HepG2 (cell line): ENCODE measurements around the gene TM9SF3. TPM values are rescaled to one million over a fixed set of nuclear protein-coding genes. Genes with fewer than 3 reads are reported as not detected.

Source experiments
- ATM ChIP-seq: fragments of 450-650 bp; IDR thresholded peaks from 2 replicates; pipeline ENCODE4 v1.7.1; 2017; ENCODE audit warnings: mild to moderate bottlenecking, borderline replicate concordance
- DRAP1 ChIP-seq: IDR thresholded peaks from 2 replicates; pipeline ENCODE4 v1.6.1; 2016; ENCODE audit warnings: missing genetic modification reagents, missing compliant biosample characterization
- MIER2 ChIP-seq: IDR thresholded peaks from 2 replicates; pipeline ENCODE4 v1.6.1; 2016; ENCODE audit warnings: missing biosample characterization, missing genetic modification reagents
- NFKB2 ChIP-seq: sonication (generic); formaldehyde crosslinking; IDR thresholded peaks from 2 replicates; pipeline ENCODE4 v1.4.0; 2020; ENCODE audit warnings: missing genetic modification reagents, borderline replicate concordance
- NR1H2 ChIP-seq: sonication (generic); formaldehyde crosslinking; IDR thresholded peaks from 2 replicates; pipeline ENCODE4 v1.8.1; 2022; ENCODE audit warnings: low read depth, missing genetic modification reagents, borderline replicate concordance
- NR2F6 ChIP-seq, 2 experiments: IDR thresholded peaks; 2 replicates each; pipeline ENCODE4 v1.6.1; 2016; ENCODE audit warnings: antibody characterized with exemption in 1 of 2, mild to moderate bottlenecking in 1 of 2
- SIN3B ChIP-seq: fragments of 150-350 bp; IDR thresholded peaks from 2 replicates; pipeline ENCODE4 v1.6.1; 2014; ENCODE audit warnings: low read length
- SMAD1 ChIP-seq: sonication (generic); formaldehyde crosslinking; IDR thresholded peaks from 2 replicates; pipeline ENCODE4 v1.4.0; 2020; ENCODE audit warnings: missing genetic modification reagents, low read depth, mild to moderate bottlenecking, borderline replicate concordance
- SOX6 ChIP-seq, 2 experiments: fragments of 450-650 bp in 1 of 2; sonication (generic) in 1 of 2; formaldehyde crosslinking in 1 of 2; IDR thresholded peaks; 2 replicates each; pipeline versions ENCODE4 v1.4.0 to v1.6.1; 2017 to 2020; ENCODE audit warnings: antibody characterized with exemption in 1 of 2, mild to moderate bottlenecking in 1 of 2, missing genetic modification reagents in 1 of 2
- TIGD3 ChIP-seq: sonication (generic); formaldehyde crosslinking; IDR thresholded peaks from 2 replicates; pipeline ENCODE4 v1.5.1; 2020; ENCODE audit warnings: mild to moderate bottlenecking, missing genetic modification reagents, borderline replicate concordance
- YY1 ChIP-seq: IDR thresholded peaks from 2 replicates; pipeline ENCODE4 v1.6.1; 2011; ENCODE audit warnings: low read length, low read depth, moderate library complexity, mild to moderate bottlenecking; ENCODE audit not compliant: insufficient read depth, insufficient replicate concordance
- ZNF160 ChIP-seq: sonication (generic); formaldehyde crosslinking; IDR thresholded peaks from 2 replicates; pipeline ENCODE4 v1.8.0; 2022; ENCODE audit warnings: mild to moderate bottlenecking, inconsistent platforms, missing genetic modification reagents
- ZNF337 ChIP-seq: sonication (generic); formaldehyde crosslinking; IDR thresholded peaks from 2 replicates; pipeline ENCODE4 v1.5.1; 2020; ENCODE audit warnings: missing genetic modification reagents, low read depth, mild to moderate bottlenecking, borderline replicate concordance
- polyA plus RNA-seq, 8 experiments: library from polyadenylated mRNA; depleted of rRNA in 3 of 8; stranded (reverse) in 7 of 8; unstranded in 1 of 8; fragments of >200 nt; fragmentation: Illumina TruSeq in 4 of 8; extraction: Trizol in 4 of 8; gene quantifications; 2 replicates each; pipeline versions ENCODE4 v1.2.1 to v1.2.3, GENCODE V29; 2011 to 2016; ENCODE audit warnings: low read depth in 4 of 8, missing spikeins in 1 of 8, mixed read lengths in 1 of 8; ENCODE audit not compliant: insufficient read depth in 1 of 8
- total RNA-seq, 5 experiments: library from RNA; depleted of rRNA; stranded (reverse); fragments of >200 nt; fragmentation: Illumina TruSeq; extraction: Trizol; gene quantifications; 2 replicates each; pipeline ENCODE4 v1.2.3, GENCODE V29; 2016; ENCODE audit warnings: low read depth in 1 of 5
- TF ChIP-seq, protein P1 (sequence below): sonication (generic); formaldehyde crosslinking; IDR thresholded peaks from 2 replicates; pipeline ENCODE4; 2020; ENCODE audit warnings: missing genetic modification reagents, mild to moderate bottlenecking, borderline replicate concordance
- TF ChIP-seq, protein P2 (sequence below): sonication (generic); formaldehyde crosslinking; IDR thresholded peaks from 2 replicates; pipeline ENCODE4 v1.5.0; 2020; ENCODE audit warnings: missing genetic modification reagents
- TF ChIP-seq, protein P3 (sequence below): sonication (generic); formaldehyde crosslinking; IDR thresholded peaks from 2 replicates; pipeline ENCODE4 v1.8.0; 2022; ENCODE audit warnings: mild to moderate bottlenecking, missing genetic modification reagents, borderline replicate concordance
- TF ChIP-seq, protein P4 (sequence below): IDR thresholded peaks from 2 replicates; pipeline ENCODE4 v1.6.1; 2012; ENCODE audit warnings: inconsistent platforms
- TF ChIP-seq, protein P5 (sequence below), 2 experiments: sonication (generic) in 1 of 2; formaldehyde crosslinking in 1 of 2; IDR thresholded peaks; 2 replicates each; pipeline versions ENCODE4 v1.5.1 to v1.6.1; 2011 to 2020; ENCODE audit warnings: borderline replicate concordance in 1 of 2, low read depth in 1 of 2, low read length in 1 of 2, mild to moderate bottlenecking in 1 of 2, missing genetic modification reagents in 1 of 2, moderate library complexity in 1 of 2

TM9SF3 gene
- total and polyA plus RNA-seq, 2 of the 13 experiments (the other 11 are each of a cell fraction or from before 2014, with no cell fraction given), result 43.8 to 120 TPM

- TF ChIP-seq, protein P1, sequence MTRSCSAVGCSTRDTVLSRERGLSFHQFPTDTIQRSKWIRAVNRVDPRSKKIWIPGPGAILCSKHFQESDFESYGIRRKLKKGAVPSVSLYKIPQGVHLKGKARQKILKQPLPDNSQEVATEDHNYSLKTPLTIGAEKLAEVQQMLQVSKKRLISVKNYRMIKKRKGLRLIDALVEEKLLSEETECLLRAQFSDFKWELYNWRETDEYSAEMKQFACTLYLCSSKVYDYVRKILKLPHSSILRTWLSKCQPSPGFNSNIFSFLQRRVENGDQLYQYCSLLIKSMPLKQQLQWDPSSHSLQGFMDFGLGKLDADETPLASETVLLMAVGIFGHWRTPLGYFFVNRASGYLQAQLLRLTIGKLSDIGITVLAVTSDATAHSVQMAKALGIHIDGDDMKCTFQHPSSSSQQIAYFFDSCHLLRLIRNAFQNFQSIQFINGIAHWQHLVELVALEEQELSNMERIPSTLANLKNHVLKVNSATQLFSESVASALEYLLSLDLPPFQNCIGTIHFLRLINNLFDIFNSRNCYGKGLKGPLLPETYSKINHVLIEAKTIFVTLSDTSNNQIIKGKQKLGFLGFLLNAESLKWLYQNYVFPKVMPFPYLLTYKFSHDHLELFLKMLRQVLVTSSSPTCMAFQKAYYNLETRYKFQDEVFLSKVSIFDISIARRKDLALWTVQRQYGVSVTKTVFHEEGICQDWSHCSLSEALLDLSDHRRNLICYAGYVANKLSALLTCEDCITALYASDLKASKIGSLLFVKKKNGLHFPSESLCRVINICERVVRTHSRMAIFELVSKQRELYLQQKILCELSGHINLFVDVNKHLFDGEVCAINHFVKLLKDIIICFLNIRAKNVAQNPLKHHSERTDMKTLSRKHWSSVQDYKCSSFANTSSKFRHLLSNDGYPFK (CRISPR knock-in tag), result no peak
- TF ChIP-seq DRAP1 (CRISPR knock-in tag) (no peak), NR1H2 (CRISPR knock-in tag) (no peak), YY1 (no peak), SMAD1 (no peak), SIN3B (no peak), ZNF160 (no peak), ZNF337 (CRISPR knock-in tag) (no peak), MIER2 (CRISPR knock-in tag) (peak; percentile 96), ATM (no peak), NFKB2 (CRISPR knock-in tag) (no peak), SOX6 (IDR thresholded peaks at IDR 0.05) (no peak), SOX6 (CRISPR knock-in tag; IDR thresholded peaks at IDR 0.05) (no peak), TIGD3 (CRISPR knock-in tag) (no peak), NR2F6 (IDR thresholded peaks at IDR 0.05) (no peak; the same call in 1 of the 2 replicates), NR2F6 (CRISPR knock-in tag; IDR thresholded peaks at IDR 0.05) (0 out of 2 replicates have a peak, but pooled peaks have one; percentile 25)
- TF ChIP-seq, protein P2, sequence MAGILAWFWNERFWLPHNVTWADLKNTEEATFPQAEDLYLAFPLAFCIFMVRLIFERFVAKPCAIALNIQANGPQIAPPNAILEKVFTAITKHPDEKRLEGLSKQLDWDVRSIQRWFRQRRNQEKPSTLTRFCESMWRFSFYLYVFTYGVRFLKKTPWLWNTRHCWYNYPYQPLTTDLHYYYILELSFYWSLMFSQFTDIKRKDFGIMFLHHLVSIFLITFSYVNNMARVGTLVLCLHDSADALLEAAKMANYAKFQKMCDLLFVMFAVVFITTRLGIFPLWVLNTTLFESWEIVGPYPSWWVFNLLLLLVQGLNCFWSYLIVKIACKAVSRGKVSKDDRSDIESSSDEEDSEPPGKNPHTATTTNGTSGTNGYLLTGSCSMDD (CRISPR knock-in tag), result no peak
- TF ChIP-seq, protein P3, sequence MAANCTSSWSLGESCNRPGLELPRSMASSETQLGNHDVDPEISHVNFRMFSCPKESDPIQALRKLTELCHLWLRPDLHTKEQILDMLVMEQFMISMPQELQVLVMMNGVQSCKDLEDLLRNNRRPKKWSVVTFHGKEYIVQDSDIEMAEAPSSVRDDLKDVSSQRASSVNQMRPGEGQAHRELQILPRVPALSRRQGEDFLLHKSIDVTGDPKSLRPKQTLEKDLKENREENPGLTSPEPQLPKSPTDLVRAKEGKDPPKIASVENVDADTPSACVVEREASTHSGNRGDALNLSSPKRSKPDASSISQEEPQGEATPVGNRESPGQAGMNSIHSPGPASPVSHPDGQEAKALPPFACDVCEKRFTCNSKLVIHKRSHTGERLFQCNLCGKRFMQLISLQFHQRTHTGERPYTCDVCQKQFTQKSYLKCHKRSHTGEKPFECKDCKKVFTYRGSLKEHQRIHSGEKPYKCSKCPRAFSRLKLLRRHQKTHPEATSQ (CRISPR knock-in tag), result no peak
- TF ChIP-seq, protein P4, sequence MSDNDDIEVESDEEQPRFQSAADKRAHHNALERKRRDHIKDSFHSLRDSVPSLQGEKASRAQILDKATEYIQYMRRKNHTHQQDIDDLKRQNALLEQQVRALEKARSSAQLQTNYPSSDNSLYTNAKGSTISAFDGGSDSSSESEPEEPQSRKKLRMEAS, result no peak
- TF ChIP-seq, protein P5, sequence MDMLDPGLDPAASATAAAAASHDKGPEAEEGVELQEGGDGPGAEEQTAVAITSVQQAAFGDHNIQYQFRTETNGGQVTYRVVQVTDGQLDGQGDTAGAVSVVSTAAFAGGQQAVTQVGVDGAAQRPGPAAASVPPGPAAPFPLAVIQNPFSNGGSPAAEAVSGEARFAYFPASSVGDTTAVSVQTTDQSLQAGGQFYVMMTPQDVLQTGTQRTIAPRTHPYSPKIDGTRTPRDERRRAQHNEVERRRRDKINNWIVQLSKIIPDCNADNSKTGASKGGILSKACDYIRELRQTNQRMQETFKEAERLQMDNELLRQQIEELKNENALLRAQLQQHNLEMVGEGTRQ (IDR thresholded peaks at IDR 0.05; ENCODE audit: low read depth, low read length), result no peak
- TF ChIP-seq, protein P5 (CRISPR knock-in tag; IDR thresholded peaks at IDR 0.05; ENCODE audit: borderline replicate concordance), result no peak
These were observed 90.4 kb downstream of the TM9SF3 start (continued) for GRCh38 chr10:96496281-96496925.
